Measurements from ENCODE around the gene HSPBP1.

DNA sequence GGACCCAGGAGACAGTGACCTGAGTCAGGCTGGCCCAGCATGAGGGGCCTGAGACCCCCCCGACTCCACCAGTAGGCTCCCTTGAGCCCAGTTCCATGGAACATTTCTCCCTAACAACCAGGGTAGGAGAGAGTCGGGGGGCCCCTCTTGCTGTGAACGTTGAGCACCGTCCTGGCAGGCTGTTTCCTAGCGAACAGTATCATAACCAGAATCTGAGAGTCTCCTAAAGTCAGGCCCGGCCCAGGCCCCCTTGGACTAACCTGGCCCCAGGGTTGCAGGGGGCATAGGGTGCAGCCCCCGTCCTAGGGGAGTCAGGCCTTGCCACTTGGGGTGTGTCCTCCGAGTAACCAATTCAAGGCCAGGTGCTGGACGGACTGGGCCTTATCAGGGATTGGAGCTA, 31.5 kb upstream of the HSPBP1 start:
- TF ChIP-seq CTCF (IDR thresholded peaks at IDR 0.05; ENCODE audit: low read length) (no peak), EZH2phosphoT487 (IDR thresholded peaks at IDR 0.05; ENCODE audit: low read length) (no peak)

Data from MM.1S (cell line).